Right hindlimb (tissue), 1 donor: ENCODE measurements around the gene TMEM181.
"Not testable (repeated sequence)": the region's sequence is repeated elsewhere in the genome, so short reads cannot be mapped to it uniquely, and the experiment has no call there.

Experiments used
- DNase-seq: peaks from one replicate; pipeline ENCODE4 v3.0.0-alpha.2; 2018

TMEM181 gene

DNA sequence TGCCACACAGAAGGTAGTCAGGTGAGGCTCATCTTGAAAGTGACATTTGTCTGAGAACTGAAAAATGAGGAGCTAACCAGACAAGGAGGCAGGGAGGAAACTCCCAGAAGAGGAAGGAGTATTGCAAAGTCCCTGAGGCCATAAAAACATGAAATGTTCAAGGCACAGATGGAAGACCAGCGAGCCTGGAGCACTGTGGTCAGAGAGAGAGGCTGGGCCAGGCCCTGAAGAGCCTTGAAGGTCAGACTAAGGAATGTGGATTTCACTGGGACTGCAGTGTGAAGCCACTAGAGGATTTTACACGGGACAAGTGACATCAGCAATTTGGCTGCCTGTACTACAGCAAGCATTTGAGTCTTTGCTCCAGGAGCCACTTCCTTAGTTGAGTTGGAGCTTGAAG is 21.1 kb upstream of the TMEM181 start:
- DNase-seq: no peak

DNA sequence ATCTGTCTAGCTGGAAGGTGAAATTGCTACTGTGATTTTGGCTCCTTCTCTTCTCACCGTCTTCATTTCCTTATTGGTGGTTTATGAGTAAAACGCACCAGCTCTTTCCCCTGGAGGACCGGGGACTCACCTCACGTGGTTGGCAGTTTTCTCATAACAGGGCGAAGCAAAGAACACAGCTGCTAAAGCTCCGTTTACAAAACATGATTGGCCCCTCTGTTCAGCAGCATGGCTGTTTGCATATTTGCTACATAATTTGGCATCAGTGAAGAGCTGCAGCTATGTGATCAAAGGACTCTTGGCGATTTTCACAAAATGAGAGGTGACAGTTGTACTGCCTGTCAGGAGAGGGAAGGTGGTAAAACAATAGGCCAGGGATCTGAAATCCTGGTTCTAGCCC is 20.5 kb upstream of the TMEM181 start:
- no peak for DNase-seq

DNA sequence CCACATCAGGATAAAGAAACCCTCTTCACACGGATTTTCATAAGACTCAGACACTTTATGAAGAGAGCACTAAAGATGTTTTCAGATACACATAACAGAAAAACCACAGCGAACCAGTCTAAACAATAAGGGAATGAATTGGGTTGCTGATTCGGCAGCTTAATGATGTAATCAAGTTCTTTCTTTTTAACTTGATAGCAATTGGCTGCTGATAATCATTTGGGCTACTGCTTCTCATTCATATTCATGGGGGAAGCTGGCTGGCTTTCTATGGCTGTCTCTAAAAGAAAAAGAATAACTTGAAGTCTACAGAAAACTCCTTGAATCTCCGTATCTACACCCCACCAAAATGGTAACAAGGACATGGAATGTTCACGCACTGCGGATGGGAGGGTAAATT is 20.0 kb upstream of the TMEM181 start:
- DNase-seq: no peak

- DNase-seq: no peak
These were observed 16.2 kb upstream of the TMEM181 start for GRCh38 chr6:158543606-158544185.

DNA sequence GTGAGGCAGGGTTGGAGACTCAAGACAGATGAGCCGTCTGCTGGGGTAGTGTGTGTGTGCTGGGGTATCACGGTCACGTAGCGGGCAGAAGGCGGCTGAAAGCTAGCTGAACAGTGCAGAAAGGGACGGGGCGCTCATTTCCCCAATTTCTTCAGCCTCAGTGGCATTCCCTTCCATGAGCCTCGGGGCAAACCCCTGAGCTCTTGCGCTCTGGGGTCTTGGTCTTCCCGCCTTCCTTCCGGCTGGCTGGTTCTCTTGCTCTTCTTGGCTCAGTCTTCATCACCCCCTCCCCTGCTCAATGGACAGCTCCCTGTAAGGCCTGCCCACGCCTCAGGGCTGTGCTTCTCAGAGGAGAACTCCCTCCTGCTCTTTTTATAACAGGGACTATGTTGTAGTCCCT is 15.5 kb upstream of the TMEM181 start:
- no peak for DNase-seq

DNA sequence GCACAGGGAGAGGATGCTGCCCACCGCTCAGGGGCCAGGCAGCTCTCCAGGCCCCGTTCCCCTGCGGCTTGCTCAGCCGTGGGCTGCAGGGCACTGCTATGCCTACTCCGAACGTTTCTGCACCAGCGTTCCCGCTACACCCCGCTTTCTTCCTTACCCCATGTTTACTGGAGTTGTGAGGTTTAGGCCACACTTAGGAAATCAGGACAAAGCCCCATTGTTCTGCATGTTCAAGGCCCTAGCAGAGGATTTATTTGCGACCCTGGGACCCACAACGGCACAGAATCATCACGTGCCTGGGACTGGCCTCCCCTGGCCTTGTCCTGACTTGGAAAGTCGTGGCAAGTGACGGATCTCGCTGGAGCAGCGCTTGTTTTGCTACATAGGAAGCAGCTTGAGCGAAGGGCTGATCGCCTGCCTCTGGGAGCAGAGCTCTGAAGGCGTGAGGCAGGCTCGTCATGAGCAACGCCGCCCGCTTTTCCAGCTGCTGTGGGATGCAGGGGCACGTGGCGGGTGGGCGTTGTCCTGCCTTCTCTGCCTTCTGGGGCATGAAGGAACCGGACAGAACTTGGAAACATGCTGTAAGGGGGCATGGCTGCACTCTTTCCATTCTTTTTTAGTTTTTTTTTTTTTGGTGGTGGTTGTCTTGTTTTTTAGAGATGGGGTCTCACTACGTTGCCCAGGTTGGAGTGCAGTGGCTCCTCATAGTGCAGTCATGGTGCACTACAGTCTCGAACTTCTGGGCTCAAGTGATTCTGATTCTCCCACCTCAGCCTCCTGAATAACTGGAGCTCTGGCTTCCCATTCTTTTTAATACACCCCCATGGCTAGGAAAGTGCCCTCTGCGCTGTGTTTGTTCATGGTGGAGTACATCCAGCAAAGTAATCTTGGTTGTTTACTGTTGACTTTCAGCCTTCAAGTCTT is 14.6 kb upstream of the TMEM181 start:
- DNase-seq: no peak

GRCh38 chr6:158548418-158549161 is 11.3 kb upstream of the TMEM181 start:
- no peak for DNase-seq

GRCh38 chr6:158552055-158552795 is 7.7 kb upstream of the TMEM181 start:
- no peak for DNase-seq

DNA sequence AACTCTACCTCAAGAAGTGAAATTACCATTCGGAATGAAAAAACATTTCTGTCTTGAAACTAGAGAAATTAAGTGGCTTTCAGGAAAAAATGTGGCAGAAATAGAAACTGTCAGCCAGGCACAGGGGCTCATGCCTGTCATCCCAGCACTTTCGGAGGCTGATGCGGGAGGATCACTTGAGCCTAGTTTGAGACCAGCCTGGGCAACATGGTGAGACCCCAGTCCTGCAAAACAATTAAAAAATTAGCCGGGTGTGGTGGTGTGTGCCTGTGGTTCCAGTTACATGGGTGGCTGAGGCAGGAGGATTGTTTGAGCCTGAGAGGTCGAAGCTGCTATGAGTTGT is 7.1 kb upstream of the TMEM181 start:
- DNase-seq: no peak

- DNase-seq: no peak
These were observed 5.1 kb upstream of the TMEM181 start for GRCh38 chr6:158554611-158555361.

- no peak for DNase-seq
These were observed 3.8 kb upstream of the TMEM181 start for GRCh38 chr6:158556113-158556512.

- not testable (repeated sequence) for DNase-seq
These were observed 2.8 kb upstream of the TMEM181 start for GRCh38 chr6:158557110-158557509.

DNA sequence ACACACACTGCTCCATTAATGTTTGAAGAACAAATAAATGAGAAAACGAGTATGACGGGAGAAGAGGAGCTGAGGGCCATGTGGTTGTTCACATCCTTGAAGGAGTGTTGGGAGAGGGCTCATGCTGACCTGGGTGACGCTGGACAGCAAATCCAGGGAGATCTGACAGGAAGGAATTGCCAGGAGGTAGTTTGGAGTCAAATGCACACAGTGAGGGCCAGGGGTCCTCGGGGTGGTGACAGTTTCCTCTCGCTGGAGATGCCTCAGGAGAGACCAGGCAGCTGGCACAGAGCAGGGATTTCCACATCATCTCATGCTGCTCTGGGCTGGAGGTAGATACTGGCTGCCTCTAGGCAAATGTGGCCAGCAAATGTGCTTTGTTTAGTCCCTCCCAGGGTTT is 2.0 kb upstream of the TMEM181 start:
- no peak for DNase-seq

- DNase-seq: no peak
These were observed 1.2 kb upstream of the TMEM181 start for GRCh38 chr6:158558415-158559306.

DNA sequence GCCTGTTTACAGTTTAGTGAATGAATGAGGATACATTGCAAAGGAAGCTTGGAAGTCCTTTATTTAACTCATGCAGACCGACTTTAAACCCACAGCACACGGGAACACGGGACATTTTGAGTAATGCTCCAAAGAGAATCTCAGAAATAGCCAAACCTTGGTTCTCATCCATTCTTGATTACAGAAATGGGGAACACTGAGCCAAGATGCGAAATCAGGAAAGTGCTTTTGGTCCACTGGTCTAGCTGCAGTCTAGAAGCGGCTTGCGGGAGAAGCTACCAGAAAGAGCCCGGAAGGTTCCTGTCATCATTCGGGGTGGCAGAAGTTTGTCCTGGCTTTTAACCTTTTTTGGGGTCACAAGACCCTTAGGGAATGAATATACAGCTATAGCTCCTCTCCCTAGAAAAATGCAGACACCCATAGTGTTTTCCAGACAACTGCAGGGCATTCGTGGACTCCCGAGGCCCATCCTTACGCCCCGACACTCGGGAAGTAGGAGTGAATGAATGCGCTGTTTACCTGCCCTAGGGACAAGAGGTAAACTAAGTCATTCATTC is 475 bp upstream of the TMEM181 start:
- no peak for DNase-seq

DNA sequence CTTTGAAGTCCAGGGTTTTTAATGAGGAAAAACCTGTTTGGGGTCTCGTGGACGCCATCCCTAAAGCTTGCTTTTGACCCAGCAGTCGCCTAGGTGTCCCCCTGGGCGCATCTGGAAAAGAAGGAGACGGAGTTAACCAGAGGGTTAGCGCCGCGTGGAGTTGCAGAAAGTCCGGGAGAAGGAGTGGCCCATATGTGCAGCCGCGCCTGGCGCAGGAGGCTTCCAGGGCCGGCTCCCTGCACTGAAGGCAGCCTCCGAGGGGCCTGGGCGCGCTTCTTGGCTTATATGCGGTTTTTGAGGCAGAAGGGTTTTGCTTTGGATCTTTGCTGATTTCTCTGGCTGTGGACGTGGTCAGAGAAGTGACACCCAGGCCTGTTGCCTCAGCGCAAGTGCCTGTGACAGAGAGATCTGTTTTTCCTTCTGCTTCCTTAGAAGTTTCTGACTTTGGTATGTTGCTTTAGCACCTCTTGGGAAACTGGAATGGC is 987 bp downstream of the TMEM181 start:
- DNase-seq: peak; percentile 41

- DNase-seq: no peak
These were observed 1.5 kb downstream of the TMEM181 start for GRCh38 chr6:158561321-158561884.

DNA sequence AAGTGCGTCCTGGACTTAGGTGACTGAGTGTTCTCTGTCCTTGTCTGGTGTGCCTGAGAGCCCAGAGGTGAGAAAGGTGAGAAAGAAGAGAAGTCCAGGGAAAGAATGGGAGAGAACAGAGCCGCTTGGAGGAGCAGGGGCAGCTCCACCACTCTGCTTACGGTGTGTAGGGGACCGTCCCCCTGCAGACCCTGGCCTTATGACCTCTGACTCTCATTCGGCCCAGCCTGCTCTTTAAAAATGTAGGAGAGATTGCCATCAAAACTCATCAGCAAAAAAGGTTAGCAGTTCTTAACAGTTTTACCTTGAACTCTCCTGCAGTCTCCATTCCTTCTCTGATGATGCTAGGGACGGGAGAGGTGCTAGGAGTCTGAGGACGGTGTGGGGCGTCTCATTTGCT is 2.0 kb downstream of the TMEM181 start:
- DNase-seq: no peak

- no peak for DNase-seq
These were observed 4.6 kb downstream of the TMEM181 start for GRCh38 chr6:158564243-158565121.

- DNase-seq: no peak
These were observed 5.2 kb downstream of the TMEM181 start for GRCh38 chr6:158565122-158565429.
